ENCODE data around the gene DTNA.

Gene DTNA

GRCh38 chr18:34801774-34802173 is 91.7 kb downstream of the DTNA start:
- DNase-seq (ENCODE audit: low read depth): no peak
- TF ChIP-seq CTCF (IDR thresholded peaks at IDR 0.05; ENCODE audit: insufficient read depth, low read depth, low read length, missing control alignments): no peak
- H3K4me3 ChIP-seq (ENCODE audit: low read depth, low read length): no peak overlapping the region

DNA sequence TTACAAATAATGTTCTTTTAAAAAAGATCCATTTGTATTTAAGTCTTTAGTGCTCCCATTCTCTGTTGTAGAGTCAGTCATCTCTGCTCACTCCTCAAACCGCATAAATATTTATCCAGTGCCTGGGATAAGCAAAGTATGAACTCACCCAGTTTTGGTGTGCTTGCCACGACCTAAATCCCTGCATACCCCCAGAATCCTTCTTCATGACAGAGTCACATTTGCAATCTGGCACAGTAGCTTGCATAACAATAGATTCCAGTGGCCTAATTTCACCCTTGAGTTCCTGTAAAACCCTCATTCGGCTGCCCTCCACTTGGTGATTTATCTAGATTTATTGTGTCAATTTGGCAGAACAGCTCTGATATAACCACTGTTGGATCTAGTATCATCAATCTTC is 92.9 kb downstream of the DTNA start:
- H3K4me3 ChIP-seq (ENCODE audit: low read depth, low read length): no peak overlapping the region
- no peak for DNase-seq (ENCODE audit: low read depth)
- no peak for TF ChIP-seq CTCF (IDR thresholded peaks at IDR 0.05; ENCODE audit: insufficient read depth, low read depth, low read length, missing control alignments)

DNA sequence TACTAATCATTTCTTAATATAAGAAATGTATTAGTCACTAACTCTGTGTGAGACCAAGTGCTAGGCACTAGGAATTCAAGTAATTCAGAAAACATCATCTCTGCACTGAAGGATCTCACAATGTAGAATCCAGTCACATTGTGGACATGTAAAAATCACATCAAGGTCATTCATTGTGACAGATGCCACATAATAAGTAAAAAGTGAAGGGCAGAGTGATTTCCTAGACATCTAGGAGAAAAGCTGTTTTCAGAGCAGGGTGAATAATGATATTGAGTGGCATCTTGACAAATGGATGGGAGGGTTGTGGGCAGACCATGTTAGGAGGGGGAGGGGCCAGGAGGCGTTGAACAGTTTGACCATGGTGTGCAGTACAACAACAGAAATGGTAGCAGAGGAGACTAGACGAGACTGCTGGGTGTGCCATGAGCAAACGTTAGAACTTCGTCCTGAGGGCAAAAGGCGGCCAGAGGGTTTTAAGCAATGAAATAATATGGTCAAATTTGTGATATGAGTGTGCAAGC is 93.8 kb downstream of the DTNA start:
- no peak for DNase-seq (ENCODE audit: low read depth)
- no peak for TF ChIP-seq CTCF (IDR thresholded peaks at IDR 0.05; ENCODE audit: insufficient read depth, low read depth, low read length, missing control alignments)
- no peak overlapping the region for H3K4me3 ChIP-seq (ENCODE audit: low read depth, low read length)

DNA sequence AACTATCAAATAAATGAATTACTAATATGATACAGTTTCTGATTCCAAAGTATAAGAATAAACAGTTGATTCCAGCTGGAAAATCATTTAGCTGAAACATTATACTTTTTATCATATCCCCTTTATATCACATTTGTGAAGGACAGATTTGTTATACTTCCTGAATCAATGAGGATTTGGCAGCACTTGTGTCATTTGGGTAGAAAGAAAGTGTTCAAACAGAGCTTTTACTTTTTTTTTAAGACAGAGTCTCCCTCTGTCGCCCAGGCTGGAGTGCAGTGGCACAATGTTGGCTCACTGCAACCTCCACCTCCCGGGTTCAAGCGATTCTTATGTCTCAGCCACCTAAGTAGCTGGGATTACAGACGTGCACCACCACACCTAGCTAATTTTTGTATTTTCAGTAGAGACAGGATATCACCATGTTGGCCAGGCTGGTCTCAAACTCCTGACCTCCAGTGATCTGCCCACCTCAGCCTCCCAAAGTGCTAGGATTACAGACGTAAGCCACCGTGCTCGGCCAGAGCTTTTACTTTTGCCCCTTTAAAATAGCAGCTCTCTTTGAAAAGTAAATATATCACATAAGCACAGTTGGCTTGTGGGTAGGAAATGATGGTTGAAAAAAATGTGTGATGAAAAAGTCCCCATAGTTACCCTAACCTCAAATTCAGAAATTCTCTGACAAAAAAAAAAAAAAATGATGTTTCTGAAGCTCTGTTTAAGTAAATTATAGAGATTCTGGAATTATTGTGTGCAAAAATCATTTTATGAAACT is 95.2 kb downstream of the DTNA start:
- DNase-seq (ENCODE audit: low read depth): no peak
- TF ChIP-seq CTCF (IDR thresholded peaks at IDR 0.05; ENCODE audit: insufficient read depth, low read depth, low read length, missing control alignments): no peak
- no peak overlapping the region for H3K4me3 ChIP-seq (ENCODE audit: low read depth, low read length)

- TF ChIP-seq CTCF (IDR thresholded peaks at IDR 0.05; ENCODE audit: insufficient read depth, low read depth, low read length, missing control alignments): no peak
Observed at GRCh38 chr18:34805878-34806351, 95.8 kb downstream of the DTNA start.

GRCh38 chr18:34806527-34806926 is 96.4 kb downstream of the DTNA start:
- TF ChIP-seq CTCF (IDR thresholded peaks at IDR 0.05; ENCODE audit: insufficient read depth, low read depth, low read length, missing control alignments): no peak
- no peak overlapping the region for H3K4me3 ChIP-seq (ENCODE audit: low read depth, low read length)
- no peak for DNase-seq (ENCODE audit: low read depth)

More at GRCh38 chr18:34805878-34806351, 95.8 kb downstream of the DTNA start:
- H3K4me3 ChIP-seq (ENCODE audit: low read depth, low read length): no peak overlapping the region
- no peak for DNase-seq (ENCODE audit: low read depth)

Data from GM12865 (cell line).